Liver (tissue), 3 donors: ENCODE measurements around the gene CADPS.

Experiments
- FOXA1 ChIP-seq: IDR thresholded peaks from 2 replicates; pipeline ENCODE4 v1.6.1; 2016; ENCODE audit warnings: antibody characterized with exemption
- GABPA ChIP-seq, 2 donors: IDR thresholded peaks in 1 of 2; conservative IDR thresholded peaks in 1 of 2; 2 replicates each; pipeline ENCODE4 v1.6.1; 2016; ENCODE audit warnings: antibody characterized with exemption in 2 of 2, mild to moderate bottlenecking in 1 of 2, moderate library complexity in 1 of 2
- TAF1 ChIP-seq: conservative IDR thresholded peaks from 2 replicates; pipeline ENCODE4 v1.6.1; 2016; ENCODE audit warnings: antibody characterized with exemption, mild to moderate bottlenecking
- TF ChIP-seq, protein P1 (sequence below): IDR thresholded peaks from 2 replicates; pipeline ENCODE4 v1.6.1; 2016; ENCODE audit warnings: antibody characterized with exemption
- TF ChIP-seq, protein P2 (sequence below): fragments of 150-350 bp; IDR thresholded peaks from 2 replicates; pipeline ENCODE4 v1.5.1; 2017; ENCODE audit warnings: improper control_type of control experiment, low read depth, low read length; ENCODE audit not compliant: missing input control
- donor health status: healthy.
- donor health status: healthy.

GRCh38 chr3:62630664-62631063, 244.6 kb downstream of the CADPS start:
- TF ChIP-seq, protein P1, sequence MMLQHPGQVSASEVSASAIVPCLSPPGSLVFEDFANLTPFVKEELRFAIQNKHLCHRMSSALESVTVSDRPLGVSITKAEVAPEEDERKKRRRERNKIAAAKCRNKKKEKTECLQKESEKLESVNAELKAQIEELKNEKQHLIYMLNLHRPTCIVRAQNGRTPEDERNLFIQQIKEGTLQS: no peak
- TF ChIP-seq, protein P2, sequence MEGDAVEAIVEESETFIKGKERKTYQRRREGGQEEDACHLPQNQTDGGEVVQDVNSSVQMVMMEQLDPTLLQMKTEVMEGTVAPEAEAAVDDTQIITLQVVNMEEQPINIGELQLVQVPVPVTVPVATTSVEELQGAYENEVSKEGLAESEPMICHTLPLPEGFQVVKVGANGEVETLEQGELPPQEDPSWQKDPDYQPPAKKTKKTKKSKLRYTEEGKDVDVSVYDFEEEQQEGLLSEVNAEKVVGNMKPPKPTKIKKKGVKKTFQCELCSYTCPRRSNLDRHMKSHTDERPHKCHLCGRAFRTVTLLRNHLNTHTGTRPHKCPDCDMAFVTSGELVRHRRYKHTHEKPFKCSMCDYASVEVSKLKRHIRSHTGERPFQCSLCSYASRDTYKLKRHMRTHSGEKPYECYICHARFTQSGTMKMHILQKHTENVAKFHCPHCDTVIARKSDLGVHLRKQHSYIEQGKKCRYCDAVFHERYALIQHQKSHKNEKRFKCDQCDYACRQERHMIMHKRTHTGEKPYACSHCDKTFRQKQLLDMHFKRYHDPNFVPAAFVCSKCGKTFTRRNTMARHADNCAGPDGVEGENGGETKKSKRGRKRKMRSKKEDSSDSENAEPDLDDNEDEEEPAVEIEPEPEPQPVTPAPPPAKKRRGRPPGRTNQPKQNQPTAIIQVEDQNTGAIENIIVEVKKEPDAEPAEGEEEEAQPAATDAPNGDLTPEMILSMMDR: no peak
- TF ChIP-seq GABPA (IDR thresholded peaks at IDR 0.05 in 1 of 2, conservative IDR thresholded peaks at IDR 0.05 in 1 of 2) (no peak), FOXA1 (no peak), TAF1 (no peak)
